H1 (cell line): ENCODE results near the gene MAP1A. TPM values are rescaled to one million over a fixed set of nuclear protein-coding genes. Genes with fewer than 3 reads are reported as not detected.

Experiments
- CTCF ChIA-PET: fragments of 300-600 bp; sonication (Branson Sonifier 250); formaldehyde crosslinking; loops from one replicate; lab custom pipeline; 2021; ENCODE audit not compliant: partially characterized antibody; lab: Charles Lee
- POLR2A ChIA-PET: fragments of 300-600 bp; sonication (Branson Sonifier 250); formaldehyde crosslinking; loops from one replicate; lab custom pipeline; 2021; ENCODE audit warnings: inconsistent platforms; ENCODE audit not compliant: partially characterized antibody; lab: Charles Lee
- DNase-seq, 2 experiments: peaks; one replicate each; pipeline versions ENCODE4 v3.0.0 to v3.0.0-alpha.2; 2010 to 2022; ENCODE audit warnings: low spot score in 2 of 2, low read depth in 1 of 2, mixed read lengths in 1 of 2
- FAIRE-seq: peaks from 2 replicates; lab custom pipeline; 2011; peaks lifted over from hg19 to GRCh38; lab: Jason Lieb, UNC
- H2AFZ ChIP-seq: 2 replicates; pipeline ENCODE4 v1.8.1; 2012; ENCODE audit warnings: low read length, inconsistent platforms
- H2AK5ac ChIP-seq: 2 replicates; pipeline ENCODE4 v1.6.1; 2013; ENCODE audit warnings: low read depth, low read length
- H2BK120ac ChIP-seq: replicated peaks from 2 replicates; pipeline ENCODE3; 2013; ENCODE audit warnings: low read depth, low read length, inconsistent platforms
- H2BK12ac ChIP-seq: 2 replicates; pipeline ENCODE4 v1.6.1; 2013; ENCODE audit warnings: low read depth, low read length
- H2BK15ac ChIP-seq: 2 replicates; pipeline ENCODE4 v1.6.1; 2013; ENCODE audit warnings: low read length
- H2BK20ac ChIP-seq: 2 replicates; pipeline ENCODE4 v1.6.1; 2013; ENCODE audit warnings: low read length
- H2BK5ac ChIP-seq: 2 replicates; pipeline ENCODE4 v1.6.1; 2013; ENCODE audit warnings: low read depth, low read length
- H3K14ac ChIP-seq: 2 replicates; pipeline ENCODE4 v1.6.1; 2013; ENCODE audit warnings: inconsistent platforms; ENCODE audit not compliant: insufficient read length
- H3K18ac ChIP-seq: 2 replicates; pipeline ENCODE4 v1.6.1; 2013; ENCODE audit warnings: low read length; ENCODE audit errors: extremely low read depth
- H3K23ac ChIP-seq: 2 replicates; pipeline ENCODE4 v1.6.1; 2013; ENCODE audit warnings: inconsistent platforms; ENCODE audit not compliant: insufficient read length
- H3K23me2 ChIP-seq: 2 replicates; pipeline ENCODE4 v1.6.1; 2013; ENCODE audit warnings: low read depth, low read length
- H3K27ac ChIP-seq: 2 replicates; pipeline ENCODE4 v1.6.1; 2011; ENCODE audit warnings: low read depth, low read length, inconsistent platforms
- H3K27me3 ChIP-seq, 4 experiments: replicated peaks in 1 of 4; 1 replicate in 1 of 4; 2 replicates in 3 of 4; pipeline versions ENCODE4 v1.6.1 to v1.8.1; 2011 to 2013; ENCODE audit warnings: low read length in 3 of 4, mild to moderate bottlenecking in 3 of 4, inconsistent platforms in 2 of 4, mixed read lengths in 2 of 4, moderate library complexity in 1 of 4; ENCODE audit not compliant: control insufficient read depth in 3 of 4, insufficient read depth in 3 of 4; ENCODE audit errors: extremely low read depth in 1 of 4
- H3K36me3 ChIP-seq, 4 experiments: 2 replicates each; pipeline versions ENCODE4 v1.6.1 to v1.8.1; 2011 to 2013; ENCODE audit warnings: mild to moderate bottlenecking in 4 of 4, low read length in 3 of 4, moderate library complexity in 2 of 4, control low read depth in 1 of 4, inconsistent platforms in 1 of 4; ENCODE audit not compliant: insufficient read depth in 4 of 4, control insufficient read depth in 2 of 4
- H3K4ac ChIP-seq: replicated peaks from 2 replicates; pipeline ENCODE3; 2013; ENCODE audit warnings: low read length, low read depth, mixed read lengths, inconsistent platforms; ENCODE audit not compliant: insufficient read length
- H3K4me1 ChIP-seq, 4 experiments: replicated peaks in 1 of 4; 1 replicate in 1 of 4; 2 replicates in 3 of 4; pipeline versions ENCODE4 v1.6.1 to v1.8.1; 2011 to 2013; ENCODE audit warnings: low read length in 3 of 4, inconsistent platforms in 2 of 4, mixed read lengths in 1 of 4; ENCODE audit not compliant: insufficient read depth in 4 of 4, control insufficient read depth in 3 of 4
- H3K4me2 ChIP-seq, 2 experiments: 2 replicates each; pipeline versions ENCODE4 v1.6.1 to v1.8.1; 2011 to 2013; ENCODE audit warnings: low read depth in 2 of 2, low read length in 2 of 2, control low read depth in 1 of 2, inconsistent platforms in 1 of 2, mild to moderate bottlenecking in 1 of 2; ENCODE audit not compliant: insufficient read depth in 1 of 2
- H3K4me3 ChIP-seq, 4 experiments: fragments of 200-600, 300-600 bp in 1 of 4; sonication (generic), shearing (Covaris generic), sonication (Bioruptor Twin) in 1 of 4; 2 replicates each; pipeline versions ENCODE4 v1.5.1 to v1.8.1; 2011 to 2016; ENCODE audit warnings: low read length in 4 of 4, low read depth in 3 of 4, control low read depth in 2 of 4, inconsistent platforms in 2 of 4, mild to moderate bottlenecking in 2 of 4, mixed read lengths in 1 of 4, moderate library complexity in 1 of 4; ENCODE audit not compliant: insufficient read depth in 2 of 4; ENCODE audit errors: extremely low read depth in 1 of 4
- H3K56ac ChIP-seq: replicated peaks from 2 replicates; pipeline ENCODE3; 2013; ENCODE audit warnings: low read depth, mild to moderate bottlenecking, mixed read lengths, low read length, inconsistent platforms; ENCODE audit not compliant: insufficient read length
- H3K79me1 ChIP-seq: 2 replicates; pipeline ENCODE4 v1.6.1; 2013; ENCODE audit warnings: low read depth, low read length, control low read depth
- H3K79me2 ChIP-seq, 2 experiments: 2 replicates each; pipeline versions ENCODE4 v1.6.1 to v1.8.1; 2012 to 2013; ENCODE audit warnings: low read length in 2 of 2, mild to moderate bottlenecking in 2 of 2, inconsistent platforms in 1 of 2; ENCODE audit not compliant: insufficient read depth in 2 of 2, control insufficient read depth in 1 of 2
- H3K9ac ChIP-seq, 4 experiments: replicated peaks in 1 of 4; 1 replicate in 1 of 4; 2 replicates in 3 of 4; pipeline versions ENCODE4 v1.6.1 to v1.8.1; 2011 to 2013; ENCODE audit warnings: low read depth in 3 of 4, low read length in 3 of 4, control low read depth in 2 of 4, mild to moderate bottlenecking in 2 of 4, moderate library complexity in 2 of 4, inconsistent platforms in 1 of 4; ENCODE audit errors: extremely low read depth in 1 of 4
- H3K9me3 ChIP-seq, 2 experiments: 2 replicates each; pipeline versions ENCODE4 v1.6.1 to v1.8.1; 2012 to 2013; ENCODE audit warnings: mild to moderate bottlenecking in 2 of 2, moderate library complexity in 2 of 2, control low read depth in 1 of 2, inconsistent platforms in 1 of 2, low read depth in 1 of 2, low read length in 1 of 2, mixed read lengths in 1 of 2; ENCODE audit not compliant: insufficient read depth in 2 of 2
- H4K20me1 ChIP-seq, 2 experiments: replicated peaks in 1 of 2; 2 replicates each; pipeline versions ENCODE3 to v1.8.1; 2011 to 2013; ENCODE audit warnings: inconsistent platforms in 2 of 2, low read length in 2 of 2, mild to moderate bottlenecking in 1 of 2; ENCODE audit not compliant: insufficient read depth in 2 of 2, control insufficient read depth in 1 of 2
- H4K5ac ChIP-seq: 2 replicates; pipeline ENCODE4 v1.6.1; 2013; ENCODE audit warnings: low read length, low read depth, mixed read lengths, inconsistent platforms; ENCODE audit not compliant: insufficient read length
- H4K8ac ChIP-seq: 2 replicates; pipeline ENCODE4 v1.8.0; 2013; ENCODE audit warnings: mild to moderate bottlenecking, moderate library complexity, low read length, inconsistent platforms; ENCODE audit not compliant: insufficient read depth; ENCODE audit errors: extremely low read depth
- H4K91ac ChIP-seq: replicated peaks from 2 replicates; pipeline ENCODE3; 2013; ENCODE audit warnings: low read length, mixed read lengths, inconsistent platforms; ENCODE audit not compliant: insufficient read length
- BCL11A ChIP-seq, 2 experiments: IDR thresholded peaks; one replicate each; pipeline ENCODE4 v1.6.1; 2011; ENCODE audit warnings: low read depth in 2 of 2, low read length in 2 of 2, mild to moderate bottlenecking in 2 of 2
- HDAC2 ChIP-seq, 2 experiments: fragments of 300-600 bp in 1 of 2; sonication (generic) in 1 of 2; IDR thresholded peaks; 2 replicates each; pipeline ENCODE4 v1.6.1; 2011 to 2012; ENCODE audit warnings: low read depth in 2 of 2, low read length in 2 of 2, mild to moderate bottlenecking in 2 of 2, moderate library complexity in 2 of 2, borderline replicate concordance in 1 of 2, inconsistent platforms in 1 of 2
- JUND ChIP-seq: IDR thresholded peaks from 2 replicates; pipeline ENCODE4 v1.6.1; 2011; ENCODE audit warnings: mild to moderate bottlenecking, improper control_type of control experiment, low read length
- KDM1A ChIP-seq: fragments of 200-600, 300-600 bp; sonication (generic); IDR thresholded peaks from 2 replicates; pipeline ENCODE4 v1.7.1; 2016; ENCODE audit warnings: mild to moderate bottlenecking, low read length, borderline replicate concordance
- POLR2AphosphoS5 ChIP-seq: IDR thresholded peaks from 2 replicates; pipeline ENCODE4 v1.6.1; 2011; ENCODE audit warnings: low read depth, low read length
- RNF2 ChIP-seq: fragments of 200-900, 300-1000 bp; sonication (generic); IDR thresholded peaks from 2 replicates; pipeline ENCODE4 v1.7.1; 2016; ENCODE audit warnings: borderline replicate concordance, low read depth, mild to moderate bottlenecking, antibody characterized with exemption, low read length; ENCODE audit not compliant: poor library complexity, severe bottlenecking; ENCODE audit errors: missing control alignments
- SIRT6 ChIP-seq: IDR thresholded peaks from one replicate; pipeline ENCODE4 v1.7.1; 2012; ENCODE audit warnings: low read length, inconsistent platforms
- SP1 ChIP-seq: IDR thresholded peaks from 2 replicates; pipeline ENCODE4 v1.6.1; 2011; ENCODE audit warnings: low read depth, low read length
- WGBS, 2 experiments: shearing (Covaris generic) in 1 of 2; methylation state at CpG; one replicate each; pipeline versions ENCODE4 v1.1.6 to v1.1.7; 2013 to 2015; ENCODE audit warnings: low lambda C conversion rate in 2 of 2, mixed read lengths in 2 of 2, inconsistent platforms in 1 of 2, low coverage in 1 of 2, missing lambda C conversion rate in 1 of 2; ENCODE audit not compliant: insufficient replicate concordance in 2 of 2, insufficient coverage in 1 of 2, insufficient read length in 1 of 2; ENCODE audit errors: extremely low coverage in 1 of 2, missing lambda C conversion rate in 1 of 2; 5-methylcytosine and 5-hydroxymethylcytosine counted together
- polyA plus RNA-seq, 7 experiments: library from polyadenylated mRNA; depleted of rRNA in 3 of 7; stranded (reverse) in 5 of 7; unstranded in 2 of 7; fragments of >200 nt in 5 of 7; fragments of 200-250 nt in 2 of 7; gene quantifications; 1 replicate in 5 of 7; 2 replicates in 1 of 7; 4 replicates in 1 of 7; pipeline versions ENCODE4 v1.2.1 to v1.2.3, GENCODE V29; 2011 to 2013; ENCODE audit warnings: missing spikeins in 2 of 7, mixed read lengths in 2 of 7
- total RNA-seq: library from RNA; stranded (reverse); fragmentation: NEBNext Ultra II Directional; extraction: Animal tissue kit (Norgen Biotek cat#: 25700); gene quantifications from 2 replicates; pipeline ENCODE4 v1.2.1, GENCODE V29; 2021

The MAP1A gene
- total and polyA plus RNA-seq, 2 of the 8 experiments (the other 6 are each of a cell fraction or from before 2014, with no cell fraction given) = 0.80 to 2.4 TPM

DNA sequence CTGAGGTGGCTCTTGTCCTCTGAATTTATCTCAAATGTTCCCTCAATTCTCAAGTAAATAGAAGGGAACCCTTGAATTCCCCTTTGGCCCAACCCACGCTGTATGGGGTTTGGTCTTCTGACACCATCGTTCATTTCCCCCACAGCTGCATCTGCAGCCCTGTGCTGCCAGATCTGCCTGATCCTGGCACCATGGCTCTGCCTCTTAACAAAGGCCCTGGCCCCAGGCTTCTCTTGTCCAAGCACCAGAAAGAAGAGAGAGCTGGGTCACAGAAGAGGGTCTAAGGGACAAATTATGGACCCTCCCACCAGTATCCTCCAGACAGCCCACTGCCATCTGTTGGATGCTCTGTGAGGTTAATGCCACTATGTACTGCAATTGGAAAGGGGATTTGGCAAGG, 1.8 kb downstream of the MAP1A start:
- Histone ChIP-seq H4K91ac (no peak overlapping the region), H3K18ac (no peak overlapping the region), H3K4me3 (peak overlapping the region in 1 of 4 experiments; percentile 72; a peak in 1 of 8 replicates), H3K23me2 (peaks cover 15% of the 10 kb centered on the region; the same call in 1 of the 2 replicates), H2BK120ac (no peak overlapping the region), H3K27me3 (peaks cover 0 to 33% (median 25%) of the 10 kb centered on the region in 4 experiments; a peak in 6 of 7 replicates), H4K8ac (no peak overlapping the region), H3K79me1 (no peaks in the 10 kb centered on the region), H3K9ac (no peak overlapping the region), H4K5ac (no peak overlapping the region), H3K56ac (no peak overlapping the region), H3K79me2 (no peaks in the 10 kb centered on the region), H3K14ac (no peak overlapping the region), H3K4me2 (peak overlapping the region in 1 of 2 experiments; percentile 78; a peak in 2 of 4 replicates), H2BK15ac (no peak overlapping the region), H3K4me1 (peaks cover 9 to 21% (median 13%) of the 10 kb centered on the region in 4 experiments; a peak in 6 of 7 replicates), H2BK12ac (no peak overlapping the region), H3K9me3 (no peaks in the 10 kb centered on the region), H3K36me3 (no peaks in the 10 kb centered on the region), H2AK5ac (no peak overlapping the region), H3K27ac (no peak overlapping the region), H3K4ac (no peak overlapping the region), H2BK5ac (no peak overlapping the region), H3K23ac (no peak overlapping the region), H2AFZ (no peak overlapping the region), H2BK20ac (no peak overlapping the region), H4K20me1 (no peaks in the 10 kb centered on the region)
- ChIA-PET CTCF (interaction anchor here (2.6 to 3.5 kb wide), 2 partner anchors 8 to 12 kb away, joined by 10 to 15 read pairs; no protein-coding TSS in a partner anchor), POLR2A (interaction anchor here (0.7 to 2.3 kb wide), 3 partner anchors 9 to 25 kb away, joined by 4 to 8 read pairs (median 4); no protein-coding TSS in a partner anchor)
- DNase-seq (no peak), FAIRE-seq (no peak)
- WGBS, 2 experiments = 72% methylated on average over 2 of the region's 2 CpGs; no CpG with 5 or more reads in 1 of the 2 experiments
- TF ChIP-seq KDM1A = no peak
- no peak for TF ChIP-seq HDAC2 (IDR thresholded peaks at IDR 0.05; ENCODE audit: borderline replicate concordance in 1 of 2, low read depth in 2 of 2, low read length in 2 of 2)
- TF ChIP-seq JUND = no peak
- no peak for TF ChIP-seq BCL11A (IDR thresholded peaks at IDR 0.05; ENCODE audit: low read depth in 2 of 2, low read length in 2 of 2)
- TF ChIP-seq RNF2 = no peak
- TF ChIP-seq SP1 = no peak
- no peak for TF ChIP-seq SIRT6
- TF ChIP-seq POLR2AphosphoS5 = no peak
